ENCODE results near the gene ARF5. TPM values are rescaled to one million over a fixed set of nuclear protein-coding genes. Genes with fewer than 3 reads are reported as not detected.

ARF5 gene
- total RNA-seq, 2 experiments from 2014 or later: 87.0 TPM

GRCh38 chr7:127591591-127591990, 3.4 kb downstream of the ARF5 start:
- peaks cover 41% of the 10 kb centered on the region for H3K36me3 Mint-ChIP-seq (ENCODE audit: low read depth)
- ChIA-PET CTCF (no interaction called here), POLR2A (no interaction called here)
- Histone ChIP-seq H3K27me3 (ENCODE audit: control insufficient read depth in 1 of 2, insufficient read depth in 2 of 2, low read length in 2 of 2) (no peaks in the 10 kb centered on the region), H3K9me3 (ENCODE audit: control insufficient read depth in 1 of 2, insufficient read depth in 1 of 2, low read length in 2 of 2) (no peaks in the 10 kb centered on the region), H3K4me1 (ENCODE audit: insufficient read depth, low read length) (peaks cover 23% of the 10 kb centered on the region), H3K27ac (ENCODE audit: low read depth in 1 of 2, low read length in 2 of 2) (no peak overlapping the region), H3K4me3 (ENCODE audit: low read length) (no peak overlapping the region), H3K36me3 (ENCODE audit: insufficient read depth, low read length) (peaks cover 15% of the 10 kb centered on the region)
- peak overlapping the region; percentile 47 for H3K27ac Mint-ChIP-seq
- no peak for TF ChIP-seq CTCF (IDR thresholded peaks at IDR 0.05)
- peak overlapping the region; percentile 66 for H3K4me3 Mint-ChIP-seq
- H3K27me3 Mint-ChIP-seq: no peaks in the 10 kb centered on the region
- DNase-seq (no peak), ATAC-seq (ENCODE audit: poor library complexity) (no peak)
- intact Hi-C loops (cut with DNase I, micrococcal nuclease): no loop called here
- no peaks in the 10 kb centered on the region for H3K9me3 Mint-ChIP-seq
- peaks cover 27% of the 10 kb centered on the region for H3K4me1 Mint-ChIP-seq (ENCODE audit: low read depth)

DNA sequence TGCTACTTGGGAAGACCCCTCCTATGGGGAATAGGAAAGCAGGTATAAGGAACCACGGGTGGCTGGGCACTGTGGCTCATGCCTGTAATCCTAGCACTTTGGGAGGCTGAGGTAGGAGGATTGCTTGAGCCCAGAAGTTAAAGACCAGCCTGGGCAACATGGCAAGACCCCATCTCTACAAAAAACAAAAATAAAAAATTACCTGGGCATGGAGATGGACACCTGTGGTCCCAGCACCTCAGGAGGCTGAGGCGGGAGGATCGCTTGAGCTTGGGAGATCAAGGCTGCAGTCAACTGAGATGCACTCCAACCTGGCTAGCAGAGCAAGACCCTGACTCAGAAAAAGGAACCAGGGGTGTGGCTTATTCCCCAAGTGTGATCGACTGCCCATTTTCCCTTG, 4.3 kb downstream of the ARF5 start:
- no peak for TF ChIP-seq CTCF (IDR thresholded peaks at IDR 0.05)
- Histone ChIP-seq H3K36me3 (ENCODE audit: insufficient read depth, low read length) (peaks cover 15% of the 10 kb centered on the region), H3K4me3 (ENCODE audit: low read length) (no peak overlapping the region), H3K27ac (ENCODE audit: low read depth in 1 of 2, low read length in 2 of 2) (no peak overlapping the region), H3K9me3 (ENCODE audit: control insufficient read depth in 1 of 2, insufficient read depth in 1 of 2, low read length in 2 of 2) (no peaks in the 10 kb centered on the region), H3K4me1 (ENCODE audit: insufficient read depth, low read length) (peaks cover 20% of the 10 kb centered on the region), H3K27me3 (ENCODE audit: control insufficient read depth in 1 of 2, insufficient read depth in 2 of 2, low read length in 2 of 2) (no peaks in the 10 kb centered on the region)
- ATAC-seq (ENCODE audit: poor library complexity) (no peak), DNase-seq (no peak)
- Mint-ChIP-seq H3K4me1 (ENCODE audit: low read depth) (peaks cover 17% of the 10 kb centered on the region), H3K27ac (no peak overlapping the region), H3K36me3 (ENCODE audit: low read depth) (peaks cover 41% of the 10 kb centered on the region), H3K4me3 (no peak overlapping the region), H3K27me3 (no peaks in the 10 kb centered on the region), H3K9me3 (no peaks in the 10 kb centered on the region)
- intact Hi-C loops (cut with DNase I, micrococcal nuclease): loop anchor here in 1 of 2 experiments (1.0 kb wide), 1 partner anchor 13 kb away; no protein-coding TSS in a partner anchor
- POLR2A ChIA-PET: no interaction called here
- CTCF ChIA-PET: no interaction called here

- H3K4me1 Mint-ChIP-seq (ENCODE audit: low read depth): peaks cover 7% of the 10 kb centered on the region
- H3K27me3 ChIP-seq (ENCODE audit: control insufficient read depth in 1 of 2, insufficient read depth in 2 of 2, low read length in 2 of 2): no peaks in the 10 kb centered on the region
- no peak overlapping the region for H3K4me3 Mint-ChIP-seq
- H3K4me1 ChIP-seq (ENCODE audit: insufficient read depth, low read length): peaks cover 5% of the 10 kb centered on the region
- DNase-seq: peak in 3 of 14 experiments; percentile 14 to 36 (median 31)
- no peaks in the 10 kb centered on the region for H3K27me3 Mint-ChIP-seq
- TF ChIP-seq CTCF (IDR thresholded peaks at IDR 0.05): no peak
- intact Hi-C loops (cut with DNase I, micrococcal nuclease): no loop called here
- CTCF ChIA-PET: no interaction called here
- H3K36me3 Mint-ChIP-seq (ENCODE audit: low read depth): peaks cover 31% of the 10 kb centered on the region
- H3K36me3 ChIP-seq (ENCODE audit: insufficient read depth, low read length): peaks cover 15% of the 10 kb centered on the region
- H3K9me3 ChIP-seq (ENCODE audit: control insufficient read depth in 1 of 2, insufficient read depth in 1 of 2, low read length in 2 of 2): no peaks in the 10 kb centered on the region
- H3K27ac Mint-ChIP-seq: no peak overlapping the region
- POLR2A ChIA-PET: no interaction called here
- no peak overlapping the region for H3K4me3 ChIP-seq (ENCODE audit: low read length)
- H3K27ac ChIP-seq (ENCODE audit: low read depth in 1 of 2, low read length in 2 of 2): no peak overlapping the region
- ATAC-seq (ENCODE audit: poor library complexity): no peak
- no peaks in the 10 kb centered on the region for H3K9me3 Mint-ChIP-seq
These were observed 6.3 kb downstream of the ARF5 start for GRCh38 chr7:127594490-127594889.

All from CD4-positive, alpha-beta T cell (primary cell).